DMS53 treated with DMSO at 0.1 percent for 48 hours (cell line): ENCODE measurements around the gene FMN2.
A peak's percentile ranks its signal among the peaks of the same experiment; 100 is the strongest.
"Not testable (repeated sequence)": the region's sequence is repeated elsewhere in the genome, so short reads cannot be mapped to it uniquely, and the experiment has no call there.

Experiments used
- DNase-seq: peaks from one replicate; lab custom pipeline; 2025; ENCODE audit not compliant: unreplicated experiment; lab: John Stamatoyannopoulos, UW

FMN2 gene

DNA sequence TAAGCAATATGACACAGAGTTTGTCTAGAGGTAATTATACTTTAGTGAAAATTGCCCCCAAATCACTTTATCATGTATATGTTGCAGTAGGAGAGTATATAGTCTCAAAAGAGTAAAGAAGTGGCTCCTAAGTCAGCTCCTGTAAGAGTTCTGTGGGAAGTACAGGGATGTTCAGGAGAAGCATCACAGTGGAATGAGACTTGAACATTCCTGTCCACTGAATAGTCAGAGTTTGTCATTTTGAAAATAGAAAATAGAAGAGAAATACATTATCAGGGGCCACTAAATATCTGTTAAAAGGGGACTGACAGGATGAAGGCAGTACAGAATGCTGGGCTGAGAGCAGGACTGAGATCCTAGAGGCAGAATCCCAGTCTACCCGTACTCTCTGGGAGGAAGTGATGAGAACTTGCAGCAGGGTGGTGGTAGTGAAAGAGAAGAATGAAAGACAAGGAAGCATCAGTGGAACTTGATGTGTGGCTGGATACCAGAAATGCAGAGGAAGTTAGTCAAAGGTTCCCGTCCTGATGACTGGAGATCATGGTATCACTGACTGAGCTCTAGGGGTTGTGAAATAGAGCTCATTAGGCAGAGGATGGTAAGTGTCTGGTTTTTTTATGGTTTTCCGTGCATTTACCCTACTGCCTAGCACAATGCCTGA is 153.4 kb downstream of the FMN2 start:
- no peak for DNase-seq

GRCh38 chr1:240245629-240246020 is 153.9 kb downstream of the FMN2 start:
- DNase-seq = no peak

DNA sequence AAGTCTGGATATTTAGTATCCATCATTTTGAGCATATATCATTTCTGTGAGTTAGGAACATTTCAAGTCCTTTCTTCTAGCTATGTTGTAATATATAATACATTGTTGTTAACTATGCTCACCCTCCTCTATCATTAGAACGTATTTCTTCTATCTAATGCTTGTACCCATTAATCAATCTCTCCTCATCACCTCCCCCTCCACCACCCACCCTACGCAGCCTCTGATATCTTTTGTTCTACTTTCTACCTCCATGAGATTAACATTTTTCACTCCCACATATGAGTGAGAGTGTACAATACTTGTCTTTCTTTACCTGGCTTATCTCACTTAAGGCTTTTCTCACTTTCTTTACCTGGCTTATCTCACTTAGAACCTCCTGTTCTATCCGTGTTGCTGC is 156.2 kb downstream of the FMN2 start:
- no peak for DNase-seq

DNA sequence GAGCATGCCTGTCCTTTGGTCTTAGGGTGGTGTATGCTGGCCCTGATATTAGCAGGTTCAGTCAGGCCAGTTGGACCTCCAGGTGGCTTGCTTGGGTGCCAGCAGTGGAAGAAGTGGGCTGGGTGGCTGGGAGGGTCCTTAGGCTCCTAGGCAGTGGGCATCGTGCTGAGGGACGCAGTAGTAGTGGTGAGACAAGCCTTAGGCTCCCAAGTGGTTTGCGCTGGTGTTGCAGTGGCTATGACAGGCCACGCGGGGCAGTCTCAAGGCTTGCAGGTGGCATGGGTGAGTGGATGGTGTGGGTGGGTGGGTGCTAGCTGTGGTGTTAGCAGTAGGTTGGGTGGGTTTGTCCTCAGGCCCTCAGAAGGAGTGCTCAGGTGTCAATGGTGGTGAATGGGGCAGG is 162.3 kb downstream of the FMN2 start:
- no peak for DNase-seq

DNA sequence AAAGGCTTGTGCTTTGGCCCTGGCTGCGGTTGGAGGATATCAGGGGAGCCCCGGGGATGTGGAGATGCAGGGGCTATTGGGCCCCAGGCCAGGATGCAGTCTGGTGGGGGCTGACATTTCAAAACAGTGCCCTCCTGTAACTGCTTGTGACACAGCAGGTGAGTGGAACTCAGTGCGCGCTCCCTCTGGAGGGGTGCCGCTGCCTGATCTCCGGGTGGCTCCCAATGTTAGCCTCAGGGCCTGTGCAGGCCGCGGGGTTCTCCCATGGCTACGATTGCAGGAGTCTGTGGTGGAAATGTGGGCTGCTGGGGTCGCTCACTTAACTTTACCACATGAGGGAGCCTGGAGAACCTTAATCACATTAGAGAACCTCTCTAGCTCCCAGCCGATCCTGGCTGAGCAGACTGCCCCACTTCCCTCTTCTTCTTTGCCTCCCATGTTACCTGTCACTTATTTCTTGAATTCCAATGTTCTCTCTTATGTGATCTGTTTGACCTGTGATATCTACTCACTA is 163.2 kb downstream of the FMN2 start:
- DNase-seq = no peak

- no peak for DNase-seq
These were observed 164.2 kb downstream of the FMN2 start for GRCh38 chr1:240255922-240256321.

GRCh38 chr1:240256836-240257503 is 165.3 kb downstream of the FMN2 start:
- DNase-seq = no peak

DNA sequence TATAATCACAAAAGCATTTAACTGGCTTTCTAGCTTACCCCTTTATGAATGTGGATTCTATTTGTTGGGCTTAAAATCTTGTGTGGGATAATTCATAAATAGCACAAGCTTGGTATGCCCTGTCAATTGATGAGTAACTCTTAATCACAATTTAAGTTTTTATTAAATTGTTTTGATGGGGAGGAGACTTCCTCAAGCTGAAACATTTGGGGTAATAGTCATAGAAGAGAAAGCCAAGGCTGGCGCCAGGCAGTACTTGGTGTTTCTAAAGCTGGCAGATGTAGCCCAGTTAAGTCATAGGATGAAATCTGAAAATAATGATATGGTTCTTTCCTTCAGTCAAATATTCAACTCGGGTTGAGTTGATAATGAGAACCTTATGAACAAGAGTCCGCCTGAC is 167.2 kb downstream of the FMN2 start:
- DNase-seq = no peak

DNA sequence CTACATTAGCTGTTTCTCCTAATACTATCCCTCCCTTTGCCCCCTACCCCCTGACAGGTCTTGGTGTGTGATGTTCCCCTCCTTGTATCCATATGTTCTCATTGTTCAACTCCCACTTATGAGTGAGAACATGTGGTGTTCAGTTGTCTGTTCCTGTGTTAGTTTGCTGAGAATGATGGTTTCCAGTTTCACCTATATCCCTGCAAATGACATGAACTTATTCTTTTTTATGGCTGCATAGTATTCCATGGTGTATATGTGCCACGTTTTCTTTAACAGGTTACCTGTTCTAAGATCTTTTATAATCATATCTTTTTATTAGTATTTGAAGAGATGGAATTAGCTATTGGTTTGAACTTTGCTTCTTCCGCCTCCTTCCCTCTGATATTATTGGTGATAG is 172.8 kb downstream of the FMN2 start:
- not testable (repeated sequence) for DNase-seq

DNA sequence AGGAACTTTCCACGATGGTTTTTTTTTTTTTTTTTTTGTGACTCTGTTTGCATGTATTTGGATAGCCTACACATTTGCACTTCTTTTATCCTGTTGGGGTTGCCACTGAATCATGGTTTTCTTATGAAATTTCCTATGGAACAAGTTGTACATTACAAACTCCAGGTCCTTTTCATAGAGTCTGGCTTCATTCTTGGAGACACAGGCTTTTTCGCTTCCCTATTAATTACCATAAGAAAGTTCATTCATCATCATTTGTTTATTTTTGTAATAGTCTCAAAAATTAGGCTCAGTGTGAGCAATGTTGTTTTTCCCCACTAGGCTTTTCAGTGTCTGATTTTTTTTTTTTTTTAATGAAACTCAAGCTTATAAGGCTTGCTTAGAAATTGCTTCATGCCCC is 179.4 kb downstream of the FMN2 start:
- no peak for DNase-seq

GRCh38 chr1:240274569-240274968 is 182.9 kb downstream of the FMN2 start:
- no peak for DNase-seq

GRCh38 chr1:240275219-240275618 is 183.5 kb downstream of the FMN2 start:
- DNase-seq = not testable (repeated sequence)

- DNase-seq = no peak
These were observed 186.4 kb downstream of the FMN2 start for GRCh38 chr1:240278082-240278481.

GRCh38 chr1:240280560-240281322 is 189.1 kb downstream of the FMN2 start:
- DNase-seq = peak; percentile 32

DNA sequence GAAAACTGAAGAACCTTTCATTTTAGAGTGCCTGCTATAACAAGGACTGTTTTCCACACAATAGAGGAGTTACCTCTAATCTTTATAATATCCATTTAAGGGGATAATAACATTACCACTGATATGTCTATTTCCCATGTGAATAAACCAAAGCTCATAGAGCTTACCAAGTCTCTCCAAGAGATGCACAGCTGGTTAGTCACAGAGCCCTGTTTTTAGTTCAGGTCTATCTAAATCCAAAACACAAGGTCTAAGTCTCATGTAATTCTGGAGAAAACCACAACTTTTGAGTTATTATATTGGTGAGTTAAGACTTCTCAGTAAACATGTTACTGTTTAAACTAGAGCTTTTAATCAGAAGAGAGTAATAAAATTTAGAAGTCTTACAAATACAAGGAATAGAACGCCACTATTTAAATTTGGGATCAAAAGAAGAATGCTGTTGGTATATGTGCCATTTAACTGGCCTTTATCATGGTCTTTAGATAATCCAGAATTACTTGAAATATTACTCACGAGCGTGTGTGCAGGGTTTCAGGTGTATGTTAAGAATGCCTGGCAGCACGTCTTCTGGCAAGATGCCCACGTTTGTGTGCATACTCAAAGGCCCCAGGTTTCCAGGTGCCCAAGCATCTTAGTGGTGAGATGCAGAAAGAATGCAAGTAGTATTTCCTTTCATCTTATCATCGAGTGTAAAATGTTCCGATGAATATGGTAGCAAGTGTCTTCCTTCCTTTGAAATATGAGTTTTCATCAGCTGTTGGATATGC is 190.6 kb downstream of the FMN2 start:
- DNase-seq = no peak

GRCh38 chr1:240284656-240285414 is 193.2 kb downstream of the FMN2 start:
- DNase-seq = no peak

DNA sequence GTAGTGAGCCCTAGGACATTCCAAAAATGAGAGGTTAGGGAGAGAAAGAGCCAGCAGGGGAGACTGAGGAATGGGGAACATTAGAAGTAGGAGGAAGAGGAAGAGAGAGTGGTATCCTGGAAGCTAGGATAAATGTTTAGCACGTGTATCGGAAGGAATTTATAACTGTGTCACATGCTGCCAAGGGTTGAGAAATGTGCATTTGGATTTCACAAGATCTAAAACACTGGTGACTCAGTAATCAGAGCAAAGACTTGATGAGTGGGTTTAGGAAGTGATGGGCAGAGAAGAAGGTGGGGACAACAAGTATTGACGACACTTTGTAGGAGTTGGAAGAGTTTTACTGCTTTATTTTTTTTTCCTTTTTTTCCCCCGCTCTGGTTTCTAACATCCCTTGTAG is 193.9 kb downstream of the FMN2 start:
- no peak for DNase-seq

DNA sequence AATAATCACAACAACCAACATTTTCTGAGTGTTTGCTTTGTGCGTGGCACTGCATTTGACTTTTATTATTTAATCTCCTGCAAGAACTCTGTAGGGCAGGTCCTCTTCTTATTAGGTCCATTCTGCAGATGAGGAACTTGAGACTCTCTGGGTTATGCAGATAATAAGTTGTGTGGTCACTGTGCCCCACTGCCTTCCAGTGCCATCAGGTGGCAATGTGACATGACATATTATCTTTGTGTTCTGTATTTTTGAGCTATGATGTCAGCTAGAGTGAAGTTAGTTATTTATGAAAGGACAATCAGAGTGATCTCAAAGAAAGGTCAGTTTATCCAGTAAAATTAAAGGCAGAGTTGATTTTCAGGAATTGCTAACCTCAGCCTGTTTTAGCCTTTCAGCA is 196.0 kb downstream of the FMN2 start:
- no peak for DNase-seq

- no peak for DNase-seq
These were observed 202.0 kb downstream of the FMN2 start for GRCh38 chr1:240293706-240294105.

DNA sequence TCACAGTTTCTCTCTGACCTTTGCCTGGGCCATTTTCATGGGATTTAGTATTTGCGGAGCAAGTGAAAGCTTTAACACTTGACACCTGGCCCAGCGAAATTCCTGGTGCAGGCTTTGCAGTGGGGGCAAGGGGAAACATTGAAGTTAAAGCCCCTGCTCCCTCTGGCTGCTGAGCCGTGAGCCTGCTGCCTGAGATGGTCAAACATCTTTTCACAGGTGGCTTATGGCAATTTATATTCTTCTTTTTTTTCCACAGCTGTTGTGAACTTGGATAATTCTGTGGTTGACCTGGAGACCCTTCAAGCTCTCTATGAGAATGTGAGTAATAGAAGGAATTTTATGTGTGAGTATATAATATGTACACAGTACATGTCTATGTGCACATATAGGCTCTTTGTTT is 202.9 kb downstream of the FMN2 start:
- DNase-seq = no peak

DNA sequence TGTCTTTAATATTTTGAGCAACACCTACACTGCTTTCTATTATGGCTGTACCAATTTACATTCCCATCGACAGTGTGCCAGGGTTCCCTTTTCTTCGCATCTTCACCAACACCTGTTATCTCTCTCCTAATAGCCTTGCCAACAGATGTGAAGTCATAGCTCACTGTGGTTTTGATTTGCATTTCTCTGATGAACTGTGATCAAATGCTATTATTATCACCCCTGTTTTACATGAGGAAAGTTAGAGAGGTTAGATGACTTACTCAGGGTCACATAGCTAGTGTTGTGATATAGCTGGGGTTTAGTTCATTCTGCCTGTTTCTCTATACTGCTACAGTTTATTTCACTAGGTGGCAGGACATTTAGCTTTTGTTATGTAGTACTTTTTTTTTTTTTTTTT is 204.1 kb downstream of the FMN2 start:
- DNase-seq = no peak
